ENCODE measurements around the gene AP2B1.

Gene AP2B1

DNA sequence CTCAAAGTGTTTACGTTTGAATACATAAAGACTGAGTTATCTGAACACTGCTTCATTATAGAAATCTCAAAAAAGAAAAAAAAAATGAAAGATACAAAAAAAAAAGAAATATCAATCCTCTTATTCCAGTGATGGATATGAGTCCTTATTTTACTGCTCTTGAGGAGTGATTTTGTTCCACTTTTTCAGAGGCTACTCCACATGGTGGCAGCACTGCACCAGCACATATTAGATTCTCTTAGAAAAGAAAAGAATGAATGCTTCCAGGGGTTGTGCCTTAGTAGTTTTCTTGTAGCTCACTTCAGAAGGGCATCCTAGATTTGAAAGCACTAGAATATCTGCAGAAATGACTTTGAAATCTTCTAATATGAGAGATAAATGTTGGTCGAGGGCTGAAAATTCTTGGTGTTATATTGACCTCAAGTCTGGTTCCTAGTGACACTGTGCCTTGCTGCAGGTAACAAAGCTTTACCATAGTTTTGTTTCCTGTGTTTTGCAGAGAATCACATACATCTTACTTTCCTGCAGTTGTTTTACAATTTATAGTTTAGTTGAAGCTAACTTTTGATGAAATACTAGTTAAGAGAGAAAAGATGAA, 25.9 kb downstream of the AP2B1 start:
- TF ChIP-seq ZFX (IDR thresholded peaks at IDR 0.05; ENCODE audit: borderline replicate concordance): no peak
- TF ChIP-seq, protein P1, sequence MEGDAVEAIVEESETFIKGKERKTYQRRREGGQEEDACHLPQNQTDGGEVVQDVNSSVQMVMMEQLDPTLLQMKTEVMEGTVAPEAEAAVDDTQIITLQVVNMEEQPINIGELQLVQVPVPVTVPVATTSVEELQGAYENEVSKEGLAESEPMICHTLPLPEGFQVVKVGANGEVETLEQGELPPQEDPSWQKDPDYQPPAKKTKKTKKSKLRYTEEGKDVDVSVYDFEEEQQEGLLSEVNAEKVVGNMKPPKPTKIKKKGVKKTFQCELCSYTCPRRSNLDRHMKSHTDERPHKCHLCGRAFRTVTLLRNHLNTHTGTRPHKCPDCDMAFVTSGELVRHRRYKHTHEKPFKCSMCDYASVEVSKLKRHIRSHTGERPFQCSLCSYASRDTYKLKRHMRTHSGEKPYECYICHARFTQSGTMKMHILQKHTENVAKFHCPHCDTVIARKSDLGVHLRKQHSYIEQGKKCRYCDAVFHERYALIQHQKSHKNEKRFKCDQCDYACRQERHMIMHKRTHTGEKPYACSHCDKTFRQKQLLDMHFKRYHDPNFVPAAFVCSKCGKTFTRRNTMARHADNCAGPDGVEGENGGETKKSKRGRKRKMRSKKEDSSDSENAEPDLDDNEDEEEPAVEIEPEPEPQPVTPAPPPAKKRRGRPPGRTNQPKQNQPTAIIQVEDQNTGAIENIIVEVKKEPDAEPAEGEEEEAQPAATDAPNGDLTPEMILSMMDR (IDR thresholded peaks at IDR 0.05): peak; percentile 88
- H3K27ac ChIP-seq: no peak overlapping the region

DNA sequence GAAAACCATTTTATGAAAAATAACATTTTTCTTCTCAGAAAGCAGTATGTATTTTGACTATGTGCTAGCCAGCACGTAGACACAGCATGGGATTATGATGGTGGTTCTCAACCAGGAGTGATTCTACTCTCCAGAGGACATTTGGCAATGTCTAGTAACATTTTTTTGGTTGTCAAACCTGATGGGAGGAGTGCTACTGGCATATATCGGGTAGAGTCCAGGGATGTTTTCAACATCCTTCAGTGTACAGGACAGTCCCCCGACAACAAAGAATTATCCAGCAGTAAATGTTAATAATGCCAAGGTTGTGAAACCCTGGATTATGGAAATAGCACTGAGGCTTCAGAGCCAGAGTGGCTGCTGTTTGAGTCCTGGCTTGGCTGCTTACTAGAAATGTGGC, 27.7 kb downstream of the AP2B1 start:
- no peak for TF ChIP-seq ZFX (IDR thresholded peaks at IDR 0.05; ENCODE audit: borderline replicate concordance)
- TF ChIP-seq, protein P1 (IDR thresholded peaks at IDR 0.05): no peak
- H3K27ac ChIP-seq: no peak overlapping the region

DNA sequence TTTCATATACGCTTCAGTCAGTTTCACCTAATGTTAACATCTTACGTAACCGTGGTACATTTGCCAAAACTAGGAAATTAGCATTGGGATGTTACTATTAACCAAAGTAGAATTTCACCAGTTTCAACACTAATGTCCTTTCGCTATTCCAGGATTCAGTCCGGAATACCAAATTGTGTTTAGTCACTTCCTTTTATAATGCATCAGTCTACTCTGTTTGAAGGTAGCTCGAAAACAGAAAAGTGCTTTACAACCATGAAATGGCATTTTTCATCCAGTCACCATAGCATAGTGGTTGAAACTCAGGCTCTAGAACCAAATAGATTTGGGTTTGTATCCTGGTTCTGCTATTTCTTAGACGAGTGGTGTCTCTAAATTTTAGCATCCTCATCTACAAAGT, 29.4 kb downstream of the AP2B1 start:
- no peak overlapping the region for H3K27ac ChIP-seq
- TF ChIP-seq ZFX (IDR thresholded peaks at IDR 0.05; ENCODE audit: borderline replicate concordance): no peak
- TF ChIP-seq, protein P1 (IDR thresholded peaks at IDR 0.05): no peak

DNA sequence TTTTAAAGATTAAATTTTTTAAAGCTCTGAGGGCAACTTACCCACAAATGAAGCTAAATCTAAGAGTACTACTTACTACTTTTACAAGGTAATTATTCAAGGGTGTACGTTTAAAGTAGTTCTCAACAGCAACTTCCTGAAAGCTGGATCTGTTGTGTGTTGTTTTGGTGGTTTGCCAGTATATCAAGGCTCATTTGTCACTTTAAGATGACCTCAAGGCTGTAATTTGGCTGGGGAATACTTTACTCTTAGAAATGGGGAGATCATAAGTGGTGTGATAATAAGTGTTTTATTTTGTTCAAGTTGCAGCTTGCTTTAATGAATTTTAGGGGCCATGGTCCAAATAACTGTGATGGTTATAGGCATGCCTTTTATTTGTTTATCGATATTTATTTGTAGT, 30.4 kb downstream of the AP2B1 start:
- TF ChIP-seq, protein P1 (IDR thresholded peaks at IDR 0.05): no peak
- no peak for TF ChIP-seq ZFX (IDR thresholded peaks at IDR 0.05; ENCODE audit: borderline replicate concordance)
- H3K27ac ChIP-seq: no peak overlapping the region

DNA sequence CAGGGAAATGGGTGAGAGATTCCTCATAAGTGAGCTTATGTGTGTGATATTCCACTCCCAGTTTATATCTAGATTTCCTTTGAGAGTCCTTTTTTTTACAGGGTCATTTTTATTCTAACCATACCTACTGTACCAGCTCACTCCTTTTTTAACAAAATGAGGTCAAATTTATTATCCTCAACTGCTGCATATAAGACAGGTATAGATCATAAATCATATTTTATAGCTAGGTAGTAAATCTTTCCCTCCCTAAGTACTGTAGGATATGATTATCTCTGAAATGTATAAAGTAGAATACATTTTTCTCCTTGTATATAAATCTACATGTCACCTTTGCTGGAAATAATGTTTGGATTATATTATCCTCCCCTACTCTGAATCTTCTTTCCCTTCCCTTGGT, 31.5 kb downstream of the AP2B1 start:
- H3K27ac ChIP-seq: no peak overlapping the region
- no peak for TF ChIP-seq ZFX (IDR thresholded peaks at IDR 0.05; ENCODE audit: borderline replicate concordance)
- TF ChIP-seq, protein P1 (IDR thresholded peaks at IDR 0.05): no peak

DNA sequence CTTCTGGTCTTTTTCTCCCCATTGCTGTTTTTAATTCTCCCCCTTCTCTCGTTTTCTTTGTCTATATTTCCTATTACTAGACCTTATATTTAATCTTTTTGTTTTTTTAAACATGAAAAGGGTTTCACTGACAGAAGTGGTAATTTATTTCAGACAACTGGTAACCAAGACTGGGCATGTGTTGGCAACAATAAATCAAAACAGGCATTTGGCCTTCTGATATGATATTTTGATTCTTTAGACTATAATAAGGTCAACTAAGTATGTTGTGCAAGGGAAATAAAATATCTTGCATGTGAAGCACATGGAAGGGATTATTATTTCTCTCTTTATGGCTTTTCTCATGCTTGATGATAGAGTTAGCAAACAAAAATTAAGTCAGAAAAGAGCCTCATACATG, 34.6 kb downstream of the AP2B1 start:
- TF ChIP-seq ZFX (IDR thresholded peaks at IDR 0.05; ENCODE audit: borderline replicate concordance): no peak
- TF ChIP-seq, protein P1 (IDR thresholded peaks at IDR 0.05): no peak
- H3K27ac ChIP-seq: no peak overlapping the region

DNA sequence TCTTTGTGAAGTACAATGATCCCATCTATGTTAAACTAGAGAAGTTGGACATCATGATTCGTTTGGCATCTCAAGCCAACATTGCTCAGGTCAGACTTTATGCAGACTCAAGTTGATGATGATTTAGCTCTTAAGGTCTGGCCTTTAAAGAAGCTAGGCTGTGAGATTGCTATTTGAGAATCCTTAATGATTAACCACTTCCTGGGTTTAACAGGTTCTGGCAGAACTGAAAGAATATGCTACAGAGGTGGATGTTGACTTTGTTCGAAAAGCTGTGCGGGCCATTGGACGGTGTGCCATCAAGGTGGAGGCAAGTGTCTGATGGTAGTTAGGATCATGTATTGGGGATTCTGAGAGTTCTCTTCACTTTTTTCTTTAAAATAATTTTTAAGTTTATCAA, 40.3 kb downstream of the AP2B1 start:
- TF ChIP-seq, protein P1 (IDR thresholded peaks at IDR 0.05): no peak
- no peak for TF ChIP-seq ZFX (IDR thresholded peaks at IDR 0.05; ENCODE audit: borderline replicate concordance)
- peak overlapping the region; percentile 79 for H3K27ac ChIP-seq
